ENCODE measurements around the gene ASB2. TPM values are rescaled to one million over a fixed set of nuclear protein-coding genes. Genes with fewer than 3 reads are reported as not detected.

Gene ASB2
- total RNA-seq, 1 donor from 2014 or later, result 24.1 TPM

- DNase-seq (ENCODE audit: extremely low spot score in 2 of 2), result no peak
- TF ChIP-seq POLR2A (IDR thresholded peaks at IDR 0.05), result no peak
- no peak for TF ChIP-seq POLR2AphosphoS5 (IDR thresholded peaks at IDR 0.05; ENCODE audit: insufficient read depth in 1 of 2, low read depth in 1 of 2)
- TF ChIP-seq, protein P1, sequence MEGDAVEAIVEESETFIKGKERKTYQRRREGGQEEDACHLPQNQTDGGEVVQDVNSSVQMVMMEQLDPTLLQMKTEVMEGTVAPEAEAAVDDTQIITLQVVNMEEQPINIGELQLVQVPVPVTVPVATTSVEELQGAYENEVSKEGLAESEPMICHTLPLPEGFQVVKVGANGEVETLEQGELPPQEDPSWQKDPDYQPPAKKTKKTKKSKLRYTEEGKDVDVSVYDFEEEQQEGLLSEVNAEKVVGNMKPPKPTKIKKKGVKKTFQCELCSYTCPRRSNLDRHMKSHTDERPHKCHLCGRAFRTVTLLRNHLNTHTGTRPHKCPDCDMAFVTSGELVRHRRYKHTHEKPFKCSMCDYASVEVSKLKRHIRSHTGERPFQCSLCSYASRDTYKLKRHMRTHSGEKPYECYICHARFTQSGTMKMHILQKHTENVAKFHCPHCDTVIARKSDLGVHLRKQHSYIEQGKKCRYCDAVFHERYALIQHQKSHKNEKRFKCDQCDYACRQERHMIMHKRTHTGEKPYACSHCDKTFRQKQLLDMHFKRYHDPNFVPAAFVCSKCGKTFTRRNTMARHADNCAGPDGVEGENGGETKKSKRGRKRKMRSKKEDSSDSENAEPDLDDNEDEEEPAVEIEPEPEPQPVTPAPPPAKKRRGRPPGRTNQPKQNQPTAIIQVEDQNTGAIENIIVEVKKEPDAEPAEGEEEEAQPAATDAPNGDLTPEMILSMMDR (IDR thresholded peaks at IDR 0.05), result no peak
- no peaks in the 10 kb centered on the region for H3K9me3 ChIP-seq
- peaks cover 3% of the 10 kb centered on the region for H3K4me1 ChIP-seq
- no peaks in the 10 kb centered on the region for H3K36me3 ChIP-seq
- no peak overlapping the region for H3K4me3 ChIP-seq
- H3K27ac ChIP-seq, result no peak overlapping the region
- intact Hi-C loops (cut with DNase I), result no loop called here
- no peaks in the 10 kb centered on the region for H3K27me3 ChIP-seq
Observed at GRCh38 chr14:94021416-94022157, 45.2 kb upstream of the ASB2 start.

- no peak overlapping the region for H3K27ac ChIP-seq
- no peak for DNase-seq (ENCODE audit: extremely low spot score in 2 of 2)
- intact Hi-C loops (cut with DNase I), result no loop called here
- no peaks in the 10 kb centered on the region for H3K4me1 ChIP-seq
- H3K36me3 ChIP-seq, result no peaks in the 10 kb centered on the region
- TF ChIP-seq POLR2AphosphoS5 (IDR thresholded peaks at IDR 0.05; ENCODE audit: insufficient read depth in 1 of 2, low read depth in 1 of 2), result no peak
- TF ChIP-seq, protein P1 (IDR thresholded peaks at IDR 0.05), result no peak
- no peak for TF ChIP-seq POLR2A (IDR thresholded peaks at IDR 0.05)
- H3K4me3 ChIP-seq, result no peak overlapping the region
- H3K27me3 ChIP-seq, result no peaks in the 10 kb centered on the region
- no peaks in the 10 kb centered on the region for H3K9me3 ChIP-seq
Observed at GRCh38 chr14:94021001-94021400, 44.6 kb upstream of the ASB2 start.

DNA sequence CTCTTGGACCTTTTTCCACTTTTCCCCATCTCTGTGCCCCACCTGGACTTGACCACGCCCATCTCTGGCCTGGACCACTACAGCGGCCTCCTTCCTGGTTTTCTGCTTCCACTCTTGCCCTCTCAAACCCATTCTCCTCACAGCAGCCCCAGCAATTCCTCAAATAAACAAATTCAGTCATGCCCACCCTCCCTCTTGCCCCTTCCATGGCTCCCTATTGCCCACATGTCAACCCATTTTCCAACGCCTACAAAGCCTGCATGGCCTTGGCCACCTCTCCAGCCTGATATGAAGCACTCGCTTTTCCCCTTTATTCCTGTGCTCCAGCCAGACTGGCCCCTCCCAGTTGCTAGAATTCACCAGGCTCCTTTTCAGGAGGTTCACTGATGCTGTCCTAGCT, 43.9 kb upstream of the ASB2 start:
- no peaks in the 10 kb centered on the region for H3K36me3 ChIP-seq
- intact Hi-C loops (cut with DNase I), result no loop called here
- TF ChIP-seq POLR2AphosphoS5 (IDR thresholded peaks at IDR 0.05; ENCODE audit: insufficient read depth in 1 of 2, low read depth in 1 of 2) (no peak), POLR2A (IDR thresholded peaks at IDR 0.05) (no peak)
- TF ChIP-seq, protein P1 (IDR thresholded peaks at IDR 0.05), result no peak

GRCh38 chr14:94019329-94019728, 43.0 kb upstream of the ASB2 start:
- Histone ChIP-seq H3K4me3 (no peak overlapping the region), H3K27me3 (no peaks in the 10 kb centered on the region), H3K9me3 (no peaks in the 10 kb centered on the region), H3K27ac (no peak overlapping the region), H3K36me3 (no peaks in the 10 kb centered on the region), H3K4me1 (no peaks in the 10 kb centered on the region)
- intact Hi-C loops (cut with DNase I), result no loop called here
- no peak for DNase-seq (ENCODE audit: extremely low spot score in 2 of 2)
- no peak for TF ChIP-seq POLR2A (IDR thresholded peaks at IDR 0.05)
- TF ChIP-seq, protein P1 (IDR thresholded peaks at IDR 0.05), result no peak
- TF ChIP-seq POLR2AphosphoS5 (IDR thresholded peaks at IDR 0.05; ENCODE audit: insufficient read depth in 1 of 2, low read depth in 1 of 2), result no peak

More for the DNA sequence above, 43.9 kb upstream of the ASB2 start:
- no peak for DNase-seq (ENCODE audit: extremely low spot score in 2 of 2)
- Histone ChIP-seq H3K27ac (no peak overlapping the region), H3K27me3 (no peaks in the 10 kb centered on the region), H3K4me3 (no peak overlapping the region), H3K4me1 (no peaks in the 10 kb centered on the region), H3K9me3 (no peaks in the 10 kb centered on the region)

DNA sequence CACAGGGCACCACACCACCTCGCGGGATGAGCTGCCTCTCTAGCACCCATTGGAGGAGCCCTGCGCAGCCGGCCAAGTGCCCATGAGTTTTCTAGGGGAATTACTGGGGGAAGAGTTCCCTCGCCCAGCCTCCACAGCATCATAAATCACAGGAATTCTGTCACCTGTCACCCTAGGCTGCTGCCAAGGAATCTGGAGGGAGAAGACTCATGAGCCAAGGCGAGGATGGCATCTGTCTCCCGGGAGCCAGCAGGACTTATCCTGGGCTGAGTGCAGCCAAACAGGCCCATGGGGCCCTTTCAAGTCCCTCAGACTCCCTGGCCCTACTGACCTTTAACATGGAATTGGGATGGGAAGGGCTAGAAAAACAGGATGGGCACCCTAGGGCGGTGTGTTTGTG, 41.9 kb upstream of the ASB2 start:
- DNase-seq (ENCODE audit: extremely low spot score in 2 of 2), result no peak
- H3K27ac ChIP-seq, result no peak overlapping the region
- TF ChIP-seq POLR2A (IDR thresholded peaks at IDR 0.05) (no peak), POLR2AphosphoS5 (IDR thresholded peaks at IDR 0.05; ENCODE audit: insufficient read depth in 1 of 2, low read depth in 1 of 2) (no peak)
- TF ChIP-seq, protein P1 (IDR thresholded peaks at IDR 0.05), result no peak
- H3K4me1 ChIP-seq, result no peaks in the 10 kb centered on the region
- no peak overlapping the region for H3K4me3 ChIP-seq
- H3K27me3 ChIP-seq, result no peaks in the 10 kb centered on the region
- H3K9me3 ChIP-seq, result no peaks in the 10 kb centered on the region
- H3K36me3 ChIP-seq, result no peaks in the 10 kb centered on the region
- intact Hi-C loops (cut with DNase I), result no loop called here
